Adipocyte (in vitro differentiated cells): ENCODE data around the gene PIN4.
A peak's percentile ranks its signal among the peaks of the same experiment; 100 is the strongest.
"Not testable (repeated sequence)": the region's sequence is repeated elsewhere in the genome, so short reads cannot be mapped to it uniquely, and the experiment has no call there.

Experiments
- DNase-seq: peaks from one replicate; pipeline ENCODE4 v3.0.0-alpha.2; 2015; ENCODE audit warnings: low read depth
- H3K27me3 ChIP-seq: replicated peaks from 2 replicates; pipeline ENCODE4 v1.7.0; 2013; ENCODE audit warnings: mild to moderate bottlenecking, low read length, moderate library complexity; ENCODE audit not compliant: control insufficient read depth, insufficient read depth
- H3K36me3 ChIP-seq: 2 replicates; pipeline ENCODE4 v1.7.0; 2013; ENCODE audit warnings: low read length, mild to moderate bottlenecking, moderate library complexity; ENCODE audit not compliant: control insufficient read depth, insufficient read depth, severe bottlenecking
- H3K4me1 ChIP-seq: 2 replicates; pipeline ENCODE4 v1.7.0; 2013; ENCODE audit warnings: mild to moderate bottlenecking, low read length, moderate library complexity; ENCODE audit not compliant: control insufficient read depth, insufficient read depth
- H3K4me3 ChIP-seq: 2 replicates; pipeline ENCODE4 v1.7.0; 2013; ENCODE audit warnings: mild to moderate bottlenecking, low read length, moderate library complexity
- H3K9ac ChIP-seq: 2 replicates; pipeline ENCODE4 v1.7.0; 2013; ENCODE audit warnings: mild to moderate bottlenecking, low read length, moderate library complexity
- H3K9me3 ChIP-seq: 2 replicates; pipeline ENCODE4 v1.7.0; 2013; ENCODE audit warnings: mild to moderate bottlenecking, low read length, moderate library complexity; ENCODE audit not compliant: control insufficient read depth

Gene PIN4

GRCh38 chrX:72146527-72146926, 35.0 kb upstream of the PIN4 start:
- no peak overlapping the region for H3K9ac ChIP-seq
- DNase-seq, result no peak
- peaks cover 34% of the 10 kb centered on the region for H3K27me3 ChIP-seq
- H3K4me3 ChIP-seq, result no peak overlapping the region
- H3K36me3 ChIP-seq, result no peaks in the 10 kb centered on the region
- H3K4me1 ChIP-seq, result no peaks in the 10 kb centered on the region
- no peaks in the 10 kb centered on the region for H3K9me3 ChIP-seq

- Histone ChIP-seq H3K4me3 (no peak overlapping the region), H3K9me3 (peaks cover 36% of the 10 kb centered on the region), H3K27me3 (peaks cover 48% of the 10 kb centered on the region), H3K4me1 (no peaks in the 10 kb centered on the region), H3K9ac (no peak overlapping the region), H3K36me3 (no peaks in the 10 kb centered on the region)
- no peak for DNase-seq
Observed at GRCh38 chrX:72158773-72159172, 22.8 kb upstream of the PIN4 start.

- no peak overlapping the region for H3K9ac ChIP-seq
- H3K4me1 ChIP-seq, result no peaks in the 10 kb centered on the region
- H3K27me3 ChIP-seq, result peaks cover 43% of the 10 kb centered on the region
- no peaks in the 10 kb centered on the region for H3K36me3 ChIP-seq
- peaks cover 33% of the 10 kb centered on the region for H3K9me3 ChIP-seq
- DNase-seq, result no peak
- H3K4me3 ChIP-seq, result no peak overlapping the region
Observed at GRCh38 chrX:72159769-72160168, 21.8 kb upstream of the PIN4 start.

GRCh38 chrX:72165551-72165950, 16.0 kb upstream of the PIN4 start:
- Histone ChIP-seq H3K4me1 (no peaks in the 10 kb centered on the region), H3K36me3 (no peaks in the 10 kb centered on the region), H3K4me3 (no peak overlapping the region), H3K9me3 (peaks cover 3% of the 10 kb centered on the region), H3K27me3 (peaks cover 23% of the 10 kb centered on the region), H3K9ac (no peak overlapping the region)
- no peak for DNase-seq

GRCh38 chrX:72169008-72169728, 12.4 kb upstream of the PIN4 start:
- Histone ChIP-seq H3K4me3 (no peak overlapping the region), H3K9me3 (no peaks in the 10 kb centered on the region), H3K27me3 (peaks cover 23% of the 10 kb centered on the region), H3K4me1 (no peaks in the 10 kb centered on the region), H3K9ac (no peak overlapping the region), H3K36me3 (no peaks in the 10 kb centered on the region)
- no peak for DNase-seq

GRCh38 chrX:72176289-72176688, 5.3 kb upstream of the PIN4 start:
- not testable (repeated sequence) for H3K36me3 ChIP-seq, H3K9me3 ChIP-seq, H3K9ac ChIP-seq, H3K4me1 ChIP-seq, H3K4me3 ChIP-seq, DNase-seq
- H3K27me3 ChIP-seq, result peaks cover 16% of the 10 kb centered on the region

GRCh38 chrX:72176981-72177380, 4.6 kb upstream of the PIN4 start:
- no peak overlapping the region for H3K9ac ChIP-seq
- no peaks in the 10 kb centered on the region for H3K36me3 ChIP-seq
- peaks cover 4% of the 10 kb centered on the region for H3K4me1 ChIP-seq
- DNase-seq, result no peak
- no peaks in the 10 kb centered on the region for H3K9me3 ChIP-seq
- H3K27me3 ChIP-seq, result peaks cover 16% of the 10 kb centered on the region
- H3K4me3 ChIP-seq, result no peak overlapping the region

GRCh38 chrX:72180539-72180938, 1.0 kb upstream of the PIN4 start:
- Histone ChIP-seq H3K4me1 (peaks cover 10% of the 10 kb centered on the region), H3K27me3 (peaks cover 3% of the 10 kb centered on the region), H3K9me3 (no peaks in the 10 kb centered on the region), H3K36me3 (no peaks in the 10 kb centered on the region), H3K4me3 (peak overlapping the region; percentile 89), H3K9ac (peak overlapping the region; percentile 87)
- no peak for DNase-seq

- peak overlapping the region; percentile 89 for H3K4me3 ChIP-seq
- H3K27me3 ChIP-seq, result peaks cover 3% of the 10 kb centered on the region
- DNase-seq, result no peak
Observed at GRCh38 chrX:72182924-72183323, 1.4 kb downstream of the PIN4 start.

GRCh38 chrX:72201836-72202536, 20.4 kb downstream of the PIN4 start:
- Histone ChIP-seq H3K9me3 (no peaks in the 10 kb centered on the region), H3K36me3 (peaks cover 11% of the 10 kb centered on the region), H3K4me3 (no peak overlapping the region), H3K4me1 (peaks cover 3% of the 10 kb centered on the region), H3K27me3 (peaks cover 8% of the 10 kb centered on the region), H3K9ac (peak overlapping the region; percentile 37)
- peak; percentile 67 for DNase-seq

More at GRCh38 chrX:72182924-72183323, 1.4 kb downstream of the PIN4 start:
- peaks cover 8% of the 10 kb centered on the region for H3K36me3 ChIP-seq
- H3K9ac ChIP-seq, result no peak overlapping the region
- no peaks in the 10 kb centered on the region for H3K9me3 ChIP-seq
- peaks cover 10% of the 10 kb centered on the region for H3K4me1 ChIP-seq

- peaks cover 3% of the 10 kb centered on the region for H3K36me3 ChIP-seq
- no peak overlapping the region for H3K9ac ChIP-seq
- no peaks in the 10 kb centered on the region for H3K9me3 ChIP-seq
- no peak for DNase-seq
- H3K27me3 ChIP-seq, result peaks cover 8% of the 10 kb centered on the region
- H3K4me1 ChIP-seq, result peaks cover 3% of the 10 kb centered on the region
- no peak overlapping the region for H3K4me3 ChIP-seq
Observed at GRCh38 chrX:72202792-72203401, 21.3 kb downstream of the PIN4 start.
